Measurements from ENCODE around the gene TAB2. TPM values are rescaled to one million over a fixed set of nuclear protein-coding genes. Genes with fewer than 3 reads are reported as not detected.
A peak's percentile ranks its signal among the peaks of the same experiment; 100 is the strongest.

TAB2 gene
- total RNA-seq, 1 donor from 2014 or later = 17.7 TPM

GRCh38 chr6:149414009-149414408 lies 96.5 kb downstream of the TAB2 start:
- no peak for DNase-seq (ENCODE audit: low read depth, low spot score)

- DNase-seq (ENCODE audit: low read depth, low spot score) = no peak
Observed at GRCh38 chr6:149414821-149415220, 97.3 kb downstream of the TAB2 start.

- no peak for DNase-seq (ENCODE audit: low read depth, low spot score)
Observed at GRCh38 chr6:149419696-149420404, 102.3 kb downstream of the TAB2 start.

- DNase-seq (ENCODE audit: low read depth, low spot score) = no peak
Observed at GRCh38 chr6:149421132-149421531, 103.6 kb downstream of the TAB2 start.

GRCh38 chr6:149422581-149422980 lies 105.1 kb downstream of the TAB2 start:
- no peak for DNase-seq (ENCODE audit: low read depth, low spot score)

- DNase-seq (ENCODE audit: low read depth, low spot score) = no peak
Observed at GRCh38 chr6:149423964-149424440, 106.5 kb downstream of the TAB2 start.

GRCh38 chr6:149425224-149425623 lies 107.7 kb downstream of the TAB2 start:
- no peak for DNase-seq (ENCODE audit: low read depth, low spot score)

- DNase-seq (ENCODE audit: low read depth, low spot score) = no peak
Observed at GRCh38 chr6:149425754-149426153, 108.2 kb downstream of the TAB2 start.

- no peak for DNase-seq (ENCODE audit: low read depth, low spot score)
Observed at GRCh38 chr6:149428606-149429005, 111.1 kb downstream of the TAB2 start.

GRCh38 chr6:149429427-149430360 lies 112.2 kb downstream of the TAB2 start:
- no peak for DNase-seq (ENCODE audit: low read depth, low spot score)

GRCh38 chr6:149431905-149432775 lies 114.6 kb downstream of the TAB2 start:
- peak; percentile 26 for DNase-seq (ENCODE audit: low read depth, low spot score)

- DNase-seq (ENCODE audit: low read depth, low spot score) = no peak
Observed at GRCh38 chr6:149433405-149433804, 115.9 kb downstream of the TAB2 start.

GRCh38 chr6:149433881-149434280 lies 116.4 kb downstream of the TAB2 start:
- DNase-seq (ENCODE audit: low read depth, low spot score) = no peak

GRCh38 chr6:149435919-149436586 lies 118.5 kb downstream of the TAB2 start:
- DNase-seq (ENCODE audit: low read depth, low spot score) = no peak

- DNase-seq (ENCODE audit: low read depth, low spot score) = no peak
Observed at GRCh38 chr6:149436647-149437046, 119.1 kb downstream of the TAB2 start.

- no peak for DNase-seq (ENCODE audit: low read depth, low spot score)
Observed at GRCh38 chr6:149437212-149437611, 119.7 kb downstream of the TAB2 start.

- no peak for DNase-seq (ENCODE audit: low read depth, low spot score)
Observed at GRCh38 chr6:149438855-149439254, 121.3 kb downstream of the TAB2 start.

GRCh38 chr6:149439626-149440025 lies 122.1 kb downstream of the TAB2 start:
- no peak for DNase-seq (ENCODE audit: low read depth, low spot score)

- DNase-seq (ENCODE audit: low read depth, low spot score) = no peak
Observed at GRCh38 chr6:149440735-149441671, 123.5 kb downstream of the TAB2 start.

- DNase-seq (ENCODE audit: low read depth, low spot score) = no peak
Observed at GRCh38 chr6:149441740-149442139, 124.2 kb downstream of the TAB2 start.
